Suprapubic skin (tissue), 4 donors: Measurements from ENCODE around the gene THRB.

Experiments used
- CTCF ChIP-seq, 2 donors: fragments of 200-600 bp in 1 of 2; fragments of 450-650 bp in 1 of 2; sonication (generic) in 1 of 2; IDR thresholded peaks; one replicate each; pipeline ENCODE4 v1.5.1; 2016 to 2019; ENCODE audit warnings: antibody characterized with exemption in 2 of 2, mild to moderate bottlenecking in 1 of 2, moderate library complexity in 1 of 2
- EP300 ChIP-seq: sonication (generic); formaldehyde crosslinking; IDR thresholded peaks from one replicate; pipeline ENCODE4 v1.6.1; 2017; ENCODE audit warnings: antibody characterized with exemption
- POLR2A ChIP-seq, 2 donors: fragments of 450-650 bp; IDR thresholded peaks; one replicate each; pipeline ENCODE4 v1.6.1; 2017; ENCODE audit warnings: antibody characterized with exemption in 2 of 2, mild to moderate bottlenecking in 2 of 2, moderate library complexity in 2 of 2
- POLR2AphosphoS5 ChIP-seq, 3 donors: sonication (generic); formaldehyde crosslinking; IDR thresholded peaks; one replicate each; pipeline ENCODE4 v1.6.1; 2017; ENCODE audit warnings: antibody characterized with exemption in 3 of 3

- no peak for TF ChIP-seq CTCF (IDR thresholded peaks at IDR 0.05)
- TF ChIP-seq EP300, result no peak
- no peak for TF ChIP-seq POLR2A (IDR thresholded peaks at IDR 0.05)
- TF ChIP-seq POLR2AphosphoS5 (IDR thresholded peaks at IDR 0.05), result no peak
Measured at GRCh38 chr3:24426896-24427295, 67.8 kb downstream of the THRB start.
